IMR-90 (cell line): ENCODE data around the gene FAF2. TPM values are rescaled to one million over a fixed set of nuclear protein-coding genes. Genes with fewer than 3 reads are reported as not detected.

Experiments
- ATAC-seq: fragments of 200-7000 bp; cut with Tn5 transposase; 2 replicates; pipeline ENCODE4 v1.9.1; 2020; ENCODE audit warnings: low read depth, mild to moderate bottlenecking, moderate library complexity
- BruUV-seq: library from RNA; stranded (reverse); fragments of 400-500 nt; replicated peaks from 2 replicates; lab custom pipeline; 2021; lab: Mats Ljungman, UMichigan
- CTCF ChIA-PET: fragments of 300-600 bp; formaldehyde crosslinking; extraction: SDS; loops from one replicate; lab custom pipeline; 2021; ENCODE audit warnings: antibody characterized with exemption; lab: Yijun Ruan, JAX
- POLR2A ChIA-PET: fragments of 300-600 bp; sonication (Branson Sonifier 250); formaldehyde crosslinking; loops from one replicate; lab custom pipeline; 2022; ENCODE audit warnings: antibody characterized with exemption; ENCODE audit not compliant: unreplicated experiment; lab: Charles Lee
- DNase-seq: peaks from one replicate; pipeline ENCODE4 v3.0.0; 2013
- H2AFZ ChIP-seq: replicated peaks from 2 replicates; pipeline ENCODE3; 2013; ENCODE audit warnings: low read length, mild to moderate bottlenecking; ENCODE audit not compliant: poor library complexity
- H2AK5ac ChIP-seq: 2 replicates; pipeline ENCODE4 v1.6.1; 2013; ENCODE audit warnings: low read depth, low read length, inconsistent platforms
- H2AK9ac ChIP-seq: replicated peaks from 2 replicates; pipeline ENCODE3; 2013; ENCODE audit warnings: mild to moderate bottlenecking, low read depth, low read length, moderate library complexity; ENCODE audit not compliant: poor library complexity
- H2BK120ac ChIP-seq: 2 replicates; pipeline ENCODE4 v1.6.1; 2013; ENCODE audit warnings: low read depth, low read length, inconsistent platforms
- H2BK15ac ChIP-seq: 3 replicates; pipeline ENCODE4 v1.6.1; 2013; ENCODE audit warnings: low read depth, low read length, inconsistent platforms
- H2BK20ac ChIP-seq: 2 replicates; pipeline ENCODE4 v1.6.1; 2013; ENCODE audit warnings: low read depth, mild to moderate bottlenecking, inconsistent platforms, low read length, moderate library complexity
- H2BK5ac ChIP-seq: 2 replicates; pipeline ENCODE4 v1.6.1; 2013; ENCODE audit warnings: mild to moderate bottlenecking, low read depth, low read length, inconsistent platforms; ENCODE audit not compliant: poor library complexity, severe bottlenecking
- H3K14ac ChIP-seq: replicated peaks from 2 replicates; pipeline ENCODE4 v1.6.1; 2013; ENCODE audit warnings: low read depth, low read length, inconsistent platforms
- H3K18ac ChIP-seq: 2 replicates; pipeline ENCODE4 v1.6.1; 2013; ENCODE audit warnings: low read depth, low read length, control low read depth
- H3K23ac ChIP-seq: 2 replicates; pipeline ENCODE4 v1.6.1; 2013; ENCODE audit warnings: low read depth, low read length, inconsistent platforms
- H3K27ac ChIP-seq: 2 replicates; pipeline ENCODE4 v1.5.1; 2013; ENCODE audit warnings: mild to moderate bottlenecking, control low read depth, low read length; ENCODE audit not compliant: insufficient read depth
- H3K27me3 ChIP-seq: 2 replicates; pipeline ENCODE4 v1.6.1; 2013; ENCODE audit warnings: low read length; ENCODE audit not compliant: control insufficient read depth, insufficient read depth
- H3K36me3 ChIP-seq: 2 replicates; pipeline ENCODE4 v1.6.1; 2013; ENCODE audit warnings: low read length, mixed read lengths; ENCODE audit not compliant: control insufficient read depth, insufficient read depth
- H3K4ac ChIP-seq: 2 replicates; pipeline ENCODE4 v1.6.1; 2013; ENCODE audit warnings: low read depth, low read length, inconsistent platforms
- H3K4me1 ChIP-seq: 2 replicates; pipeline ENCODE4 v1.6.1; 2013; ENCODE audit warnings: low read length, mixed read lengths; ENCODE audit not compliant: control insufficient read depth, insufficient read depth
- H3K4me2 ChIP-seq: 2 replicates; pipeline ENCODE4 v1.6.1; 2013; ENCODE audit warnings: low read depth, mild to moderate bottlenecking, control low read depth, low read length, moderate library complexity
- H3K4me3 ChIP-seq: 2 replicates; pipeline ENCODE4 v1.5.1; 2013; ENCODE audit warnings: low read depth, mild to moderate bottlenecking, control low read depth, low read length, moderate library complexity; ENCODE audit not compliant: insufficient read depth
- H3K56ac ChIP-seq: 2 replicates; pipeline ENCODE4 v1.6.1; 2013; ENCODE audit warnings: low read length, inconsistent platforms; ENCODE audit not compliant: insufficient read depth; ENCODE audit errors: extremely low read depth
- H3K79me1 ChIP-seq, 2 experiments: 2 replicates each; pipeline ENCODE4 v1.6.1; 2013; ENCODE audit warnings: low read length in 2 of 2, inconsistent platforms in 1 of 2, low read depth in 1 of 2
- H3K9ac ChIP-seq: 2 replicates; pipeline ENCODE4 v1.6.1; 2013; ENCODE audit warnings: low read depth, low read length, control low read depth
- H3K9me1 ChIP-seq: 2 replicates; pipeline ENCODE4 v1.6.1; 2013; ENCODE audit warnings: low read length, inconsistent platforms; ENCODE audit not compliant: insufficient read depth
- H3K9me3 ChIP-seq: 2 replicates; pipeline ENCODE4 v1.6.1; 2013; ENCODE audit warnings: low read length; ENCODE audit not compliant: control insufficient read depth, insufficient read depth
- H4K20me1 ChIP-seq: 2 replicates; pipeline ENCODE4 v1.6.1; 2013; ENCODE audit warnings: low read length, inconsistent platforms; ENCODE audit not compliant: insufficient read depth
- H4K5ac ChIP-seq: 2 replicates; pipeline ENCODE4 v1.6.1; 2013; ENCODE audit warnings: mild to moderate bottlenecking, low read depth, low read length, control low read depth
- H4K8ac ChIP-seq, 2 experiments: 2 replicates each; pipeline ENCODE4 v1.6.1; 2013; ENCODE audit warnings: low read depth in 2 of 2, low read length in 2 of 2, control low read depth in 1 of 2, inconsistent platforms in 1 of 2
- H4K91ac ChIP-seq: 2 replicates; pipeline ENCODE4 v1.6.1; 2013; ENCODE audit warnings: low read depth, low read length, inconsistent platforms; ENCODE audit not compliant: insufficient read depth
- BHLHE40 ChIP-seq: fragments of 150-350 bp; IDR thresholded peaks from 2 replicates; pipeline ENCODE4 v1.6.1; 2016; ENCODE audit warnings: mild to moderate bottlenecking, low read depth, low read length
- CEBPB ChIP-seq: IDR thresholded peaks from 2 replicates; pipeline ENCODE4 v1.6.1; 2012; ENCODE audit warnings: low read depth, low read length, improper control_type of control experiment
- CHD1 ChIP-seq: IDR thresholded peaks from 2 replicates; pipeline ENCODE4 v1.6.1; 2012; ENCODE audit warnings: low read depth, low read length, improper control_type of control experiment
- FOS ChIP-seq: fragments of 150-350 bp; IDR thresholded peaks from 2 replicates; pipeline ENCODE4 v1.6.1; 2016; ENCODE audit warnings: low read depth, low read length
- MAFK ChIP-seq: IDR thresholded peaks from 2 replicates; pipeline ENCODE4 v1.6.1; 2012; ENCODE audit warnings: low read depth, low read length, improper control_type of control experiment
- MAZ ChIP-seq: IDR thresholded peaks from 2 replicates; pipeline ENCODE4 v1.6.1; 2012; ENCODE audit warnings: low read depth, mild to moderate bottlenecking, low read length, improper control_type of control experiment, moderate library complexity, borderline replicate concordance
- NFE2L2 ChIP-seq: fragments of 150-350 bp; IDR thresholded peaks from 2 replicates; pipeline ENCODE4 v1.6.1; 2016; ENCODE audit warnings: low read depth, mild to moderate bottlenecking, low read length
- POLR2A ChIP-seq: IDR thresholded peaks from 2 replicates; pipeline ENCODE4 v1.6.1; 2012; ENCODE audit warnings: mild to moderate bottlenecking, low read depth, low read length
- RFX5 ChIP-seq: IDR thresholded peaks from 2 replicates; pipeline ENCODE4 v1.8.0; 2012; ENCODE audit warnings: low read depth, mild to moderate bottlenecking, low read length, moderate library complexity
- SMC3 ChIP-seq: fragments of 150-350 bp; IDR thresholded peaks from 2 replicates; pipeline ENCODE4 v1.6.1; 2016; ENCODE audit warnings: low read depth, mild to moderate bottlenecking, antibody characterized with exemption, low read length, moderate library complexity
- WGBS, 2 experiments: methylation state at CpG; one replicate each; pipeline versions ENCODE4 v1.1.5 to v1.1.7; 2013; ENCODE audit warnings: missing lambda C conversion rate in 2 of 2; ENCODE audit not compliant: insufficient read length in 1 of 2; ENCODE audit errors: extremely low coverage in 2 of 2; 5-methylcytosine and 5-hydroxymethylcytosine counted together
- dilution Hi-C: fragments of 300-500 bp; cut with HindIII; formaldehyde crosslinking; loops from one replicate; pipeline ENCODE4 v1.14.3; 2018; ENCODE audit warnings: low sequenced_read_pairs; ENCODE audit not compliant: unreplicated experiment
- in situ Hi-C: fragments of 300-500 bp; cut with MboI; formaldehyde crosslinking; loops from 3 replicates; pipeline ENCODE4 v1.14.3; 2019; ENCODE audit warnings: low sequenced_read_pairs, inconsistent platforms, mixed read lengths
- intact Hi-C: fragments of 100-400 bp; cut with micrococcal nuclease; formaldehyde crosslinking; loops from 2 replicates; pipeline ENCODE4 v1.10.0; 2022
- polyA plus RNA-seq, 3 experiments: library from polyadenylated mRNA; depleted of rRNA; stranded (reverse); fragments of >200 nt; gene quantifications; 2 replicates each; pipeline ENCODE4 v1.2.3, GENCODE V29; 2012; ENCODE audit warnings: low replicate concordance in 1 of 3
- total RNA-seq: library from RNA; depleted of rRNA; stranded (reverse); fragments of >200 nt; gene quantifications from 2 replicates; pipeline ENCODE4 v1.2.3, GENCODE V29; 2012
- TF ChIP-seq, protein P1 (sequence below): conservative IDR thresholded peaks from 2 replicates; pipeline ENCODE4 v1.5.1; 2012; ENCODE audit warnings: mild to moderate bottlenecking, low read depth, low read length, improper control_type of control experiment
- TF ChIP-seq, protein P2 (sequence below): fragments of 150-350 bp; IDR thresholded peaks from 2 replicates; pipeline ENCODE4 v1.6.1; 2016; ENCODE audit warnings: low read depth, mild to moderate bottlenecking, low read length, moderate library complexity, borderline replicate concordance

Gene FAF2
- total and polyA plus RNA-seq, 2 of the 4 experiments (the other 2 are of a cell fraction): 32.9 to 47.0 TPM

DNA sequence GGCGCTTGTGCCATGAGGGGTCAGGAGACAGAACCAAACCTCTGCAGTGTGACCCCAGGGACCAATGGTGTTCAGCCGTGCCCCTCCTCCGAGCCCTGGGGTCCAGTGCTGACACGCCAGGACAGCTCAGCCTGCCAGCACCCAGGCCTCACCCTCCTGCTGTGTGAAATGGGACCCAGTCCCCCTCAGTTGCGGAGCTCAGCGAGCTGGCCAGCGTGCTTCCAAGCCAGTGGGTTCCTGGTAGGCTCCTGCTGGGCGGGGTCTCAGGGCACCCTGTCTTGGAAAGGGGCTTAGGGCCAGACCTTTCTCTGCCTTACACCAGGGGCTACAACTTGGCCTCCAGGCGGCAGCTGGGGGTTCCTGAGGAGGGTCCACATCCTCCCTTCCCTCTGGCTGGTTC is 84.6 kb downstream of the FAF2 start:
- H3K36me3 ChIP-seq: peaks cover 36% of the 10 kb centered on the region
- no peak overlapping the region for H2AK5ac ChIP-seq
- H2AK9ac ChIP-seq: no peak overlapping the region
- H2BK120ac ChIP-seq: no peak overlapping the region
- H3K4me3 ChIP-seq: no peak overlapping the region
- H3K4me2 ChIP-seq: no peak overlapping the region
- no peak overlapping the region for H3K14ac ChIP-seq
- no peak overlapping the region for H3K27ac ChIP-seq
- H2BK5ac ChIP-seq: no peak overlapping the region
- H3K4me1 ChIP-seq: peaks cover 24% of the 10 kb centered on the region
- in situ Hi-C loops (no loop called here), intact Hi-C loops (no loop called here), dilution Hi-C loops (no loop called here)
- no peaks in the 10 kb centered on the region for H3K9me3 ChIP-seq
- H2BK15ac ChIP-seq: no peak overlapping the region
- peaks cover 28% of the 10 kb centered on the region for H4K20me1 ChIP-seq
- POLR2A ChIA-PET: no interaction called here
- no peak for ATAC-seq
- H3K18ac ChIP-seq: no peak overlapping the region
- no peak overlapping the region for H3K4ac ChIP-seq
- no TSS peak for BruUV-seq
- TF ChIP-seq SMC3: no peak
- no peak for TF ChIP-seq BHLHE40
- TF ChIP-seq, protein P1, sequence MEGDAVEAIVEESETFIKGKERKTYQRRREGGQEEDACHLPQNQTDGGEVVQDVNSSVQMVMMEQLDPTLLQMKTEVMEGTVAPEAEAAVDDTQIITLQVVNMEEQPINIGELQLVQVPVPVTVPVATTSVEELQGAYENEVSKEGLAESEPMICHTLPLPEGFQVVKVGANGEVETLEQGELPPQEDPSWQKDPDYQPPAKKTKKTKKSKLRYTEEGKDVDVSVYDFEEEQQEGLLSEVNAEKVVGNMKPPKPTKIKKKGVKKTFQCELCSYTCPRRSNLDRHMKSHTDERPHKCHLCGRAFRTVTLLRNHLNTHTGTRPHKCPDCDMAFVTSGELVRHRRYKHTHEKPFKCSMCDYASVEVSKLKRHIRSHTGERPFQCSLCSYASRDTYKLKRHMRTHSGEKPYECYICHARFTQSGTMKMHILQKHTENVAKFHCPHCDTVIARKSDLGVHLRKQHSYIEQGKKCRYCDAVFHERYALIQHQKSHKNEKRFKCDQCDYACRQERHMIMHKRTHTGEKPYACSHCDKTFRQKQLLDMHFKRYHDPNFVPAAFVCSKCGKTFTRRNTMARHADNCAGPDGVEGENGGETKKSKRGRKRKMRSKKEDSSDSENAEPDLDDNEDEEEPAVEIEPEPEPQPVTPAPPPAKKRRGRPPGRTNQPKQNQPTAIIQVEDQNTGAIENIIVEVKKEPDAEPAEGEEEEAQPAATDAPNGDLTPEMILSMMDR: no peak
- no peak for TF ChIP-seq MAZ
- TF ChIP-seq FOS: no peak
- TF ChIP-seq RFX5: no peak
- TF ChIP-seq, protein P2, sequence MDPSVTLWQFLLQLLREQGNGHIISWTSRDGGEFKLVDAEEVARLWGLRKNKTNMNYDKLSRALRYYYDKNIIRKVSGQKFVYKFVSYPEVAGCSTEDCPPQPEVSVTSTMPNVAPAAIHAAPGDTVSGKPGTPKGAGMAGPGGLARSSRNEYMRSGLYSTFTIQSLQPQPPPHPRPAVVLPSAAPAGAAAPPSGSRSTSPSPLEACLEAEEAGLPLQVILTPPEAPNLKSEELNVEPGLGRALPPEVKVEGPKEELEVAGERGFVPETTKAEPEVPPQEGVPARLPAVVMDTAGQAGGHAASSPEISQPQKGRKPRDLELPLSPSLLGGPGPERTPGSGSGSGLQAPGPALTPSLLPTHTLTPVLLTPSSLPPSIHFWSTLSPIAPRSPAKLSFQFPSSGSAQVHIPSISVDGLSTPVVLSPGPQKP: no peak
- no peak for TF ChIP-seq CHD1
- no peak for TF ChIP-seq POLR2A
- TF ChIP-seq NFE2L2: no peak
- no peak for TF ChIP-seq MAFK
- TF ChIP-seq CEBPB: no peak
- H3K9me1 ChIP-seq: peaks cover 15% of the 10 kb centered on the region; the same call in 1 of the 2 replicates
- WGBS, 2 experiments: 98% methylated on average over 5 of the region's 9 CpGs; no CpG with 5 or more reads in 1 of the 2 experiments
- H4K91ac ChIP-seq: no peak overlapping the region
- H3K9ac ChIP-seq: no peak overlapping the region
- no peak overlapping the region for H3K56ac ChIP-seq
- CTCF ChIA-PET: no interaction called here
- no peak overlapping the region for H4K5ac ChIP-seq
- no peaks in the 10 kb centered on the region for H3K27me3 ChIP-seq
- no peak overlapping the region for H2AFZ ChIP-seq
- H4K8ac ChIP-seq: no peak overlapping the region
- H3K23ac ChIP-seq: no peak overlapping the region
- peaks cover 23 to 49% of the 10 kb centered on the region in 2 experiments for H3K79me1 ChIP-seq
- H2BK20ac ChIP-seq: no peak overlapping the region
- no peak for DNase-seq
